OCI-LY7 (cell line): ENCODE data around the gene MARK4.

Source experiments
- CTCF ChIP-seq: fragments of 200-600 bp; sonication (generic); conservative IDR thresholded peaks from 2 replicates; pipeline ENCODE4 v1.5.1; 2014; ENCODE audit warnings: mild to moderate bottlenecking, antibody characterized with exemption, low read length, moderate library complexity, mixed read lengths
- EZH2phosphoT487 ChIP-seq: fragments of 200-600 bp; sonication (generic); IDR thresholded peaks from 2 replicates; pipeline ENCODE4 v1.6.1; 2018; ENCODE audit warnings: low read depth, borderline replicate concordance, mild to moderate bottlenecking, mixed run types, antibody characterized with exemption, low read length, moderate library complexity, mixed read lengths

GRCh38 chr19:45258862-45259261, 7.8 kb downstream of the MARK4 start:
- TF ChIP-seq CTCF (no peak), EZH2phosphoT487 (no peak)
